Cortex of kidney (tissue), 1 donor: Measurements from ENCODE around the gene OTX2.

Source experiments
- DNase-seq: peaks from one replicate; lab custom pipeline; 2025; lab: John Stamatoyannopoulos, UW

OTX2 gene

GRCh38 chr14:56812364-56813141 is 2.3 kb upstream of the OTX2 start:
- DNase-seq, result no peak

GRCh38 chr14:56811593-56812363 is 1.5 kb upstream of the OTX2 start:
- DNase-seq, result no peak

- no peak for DNase-seq
These were observed 735 bp upstream of the OTX2 start for GRCh38 chr14:56810836-56811592.

DNA sequence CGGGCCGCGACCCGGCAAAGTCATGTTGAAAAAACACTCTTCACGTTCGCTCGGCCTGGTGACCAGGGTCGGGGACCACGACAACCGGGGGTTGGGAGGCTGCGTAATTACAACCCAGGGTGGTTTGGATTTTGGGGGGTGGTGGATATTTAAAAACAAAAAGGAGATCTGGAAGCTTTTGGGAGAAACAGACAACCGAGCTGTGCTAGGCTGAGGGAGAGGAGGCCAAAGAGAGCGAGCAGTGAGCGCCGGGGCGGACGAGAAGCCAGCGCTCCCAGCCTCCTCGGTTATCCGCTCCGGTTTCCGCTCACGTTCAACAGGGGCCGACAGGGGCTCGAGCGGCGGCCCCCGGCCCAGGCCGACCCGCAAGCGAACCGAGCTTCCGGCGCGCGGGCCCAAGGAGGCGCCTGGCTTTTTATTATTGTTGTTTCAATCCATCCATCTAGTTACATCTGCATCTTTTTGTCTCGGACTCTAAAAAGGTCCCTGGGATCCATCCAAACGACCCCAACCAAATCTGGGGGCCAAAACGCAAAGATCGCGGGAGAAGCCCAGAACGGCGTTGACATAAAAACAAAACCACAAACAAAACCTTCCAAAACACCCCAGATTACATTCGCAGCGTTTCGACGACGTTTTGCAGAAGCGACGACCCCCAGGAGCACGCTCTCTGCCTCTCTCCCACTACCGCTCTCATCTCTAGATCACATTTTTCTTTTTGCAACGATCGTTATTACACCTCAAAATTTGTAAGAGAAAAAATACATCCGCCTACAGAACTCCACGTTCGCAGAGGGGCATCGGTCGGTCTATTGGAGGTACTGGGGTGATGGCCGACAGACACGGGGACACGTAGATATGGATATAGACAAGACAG is 771 bp downstream of the OTX2 start:
- DNase-seq, result no peak

GRCh38 chr14:56808383-56809269 is 1.7 kb downstream of the OTX2 start:
- no peak for DNase-seq

DNA sequence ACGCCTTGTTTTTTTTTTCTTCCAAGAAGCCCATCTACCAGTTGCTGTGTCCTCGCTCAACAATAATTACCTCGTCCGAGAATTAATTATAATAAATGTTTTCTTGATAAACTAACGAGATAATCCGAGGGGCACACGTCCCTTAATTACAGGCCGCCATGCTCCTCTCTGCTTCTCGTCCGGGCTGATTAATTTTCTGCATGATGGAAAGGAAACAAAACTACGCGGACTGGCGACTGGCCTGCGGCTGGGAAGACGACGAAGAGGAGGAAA is 2.2 kb downstream of the OTX2 start:
- DNase-seq, result no peak

DNA sequence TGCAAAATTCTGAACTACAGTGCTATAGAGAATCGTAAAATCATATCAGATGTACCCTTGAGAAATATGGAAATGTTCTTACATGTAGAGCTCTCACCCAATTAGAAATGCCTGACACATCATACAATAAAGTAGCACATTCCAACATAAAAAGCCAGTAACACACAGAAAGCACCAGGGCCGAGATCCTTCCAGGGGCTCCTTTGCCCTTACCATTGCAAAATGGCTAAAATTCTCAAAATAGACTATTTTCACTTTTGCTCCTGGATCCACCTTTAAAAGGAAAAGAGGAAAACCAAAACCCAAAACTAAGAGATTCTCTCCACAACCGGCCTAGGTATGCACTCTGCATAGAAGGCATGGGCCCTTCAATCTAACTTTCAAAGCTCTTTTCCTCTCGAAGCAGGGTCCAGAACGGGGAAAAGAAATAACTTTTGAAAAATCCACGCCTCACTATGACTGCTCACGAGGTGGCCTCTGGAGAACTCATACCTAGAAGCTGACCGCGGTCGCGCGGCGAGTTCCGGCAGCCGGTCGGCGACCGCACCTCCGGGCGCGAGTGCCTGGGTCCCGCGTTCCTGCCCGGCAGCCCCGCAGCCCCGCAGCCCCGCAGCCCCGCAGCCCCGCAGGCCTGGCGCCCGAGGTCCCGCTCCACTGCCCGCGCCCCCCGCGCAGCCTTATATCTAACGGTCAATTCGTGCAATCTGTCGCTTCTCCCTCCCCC is 2.7 kb downstream of the OTX2 start:
- DNase-seq, result no peak

DNA sequence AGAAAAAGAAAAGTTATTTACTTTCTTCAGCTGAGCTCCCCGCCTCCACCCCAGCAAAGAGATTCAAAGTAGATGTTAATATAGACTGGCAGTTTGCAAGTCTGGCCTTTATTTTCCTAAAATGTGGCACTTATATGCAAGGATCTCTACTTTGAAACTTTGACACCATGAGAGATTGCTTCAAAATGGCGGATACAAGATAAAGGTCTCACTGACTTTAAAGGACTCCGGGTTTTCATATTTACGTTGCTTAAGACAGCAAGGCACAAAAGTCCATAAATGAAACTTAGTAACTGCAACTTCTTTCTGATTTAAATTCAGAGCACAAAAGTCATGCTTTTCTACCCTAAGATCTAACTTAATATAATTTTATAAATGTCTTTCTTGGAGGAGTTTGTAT is 3.5 kb downstream of the OTX2 start:
- DNase-seq, result no peak

- DNase-seq, result no peak
These were observed 4.1 kb downstream of the OTX2 start for GRCh38 chr14:56805992-56806727.

- DNase-seq, result no peak
These were observed 4.9 kb downstream of the OTX2 start for GRCh38 chr14:56805201-56805991.

DNA sequence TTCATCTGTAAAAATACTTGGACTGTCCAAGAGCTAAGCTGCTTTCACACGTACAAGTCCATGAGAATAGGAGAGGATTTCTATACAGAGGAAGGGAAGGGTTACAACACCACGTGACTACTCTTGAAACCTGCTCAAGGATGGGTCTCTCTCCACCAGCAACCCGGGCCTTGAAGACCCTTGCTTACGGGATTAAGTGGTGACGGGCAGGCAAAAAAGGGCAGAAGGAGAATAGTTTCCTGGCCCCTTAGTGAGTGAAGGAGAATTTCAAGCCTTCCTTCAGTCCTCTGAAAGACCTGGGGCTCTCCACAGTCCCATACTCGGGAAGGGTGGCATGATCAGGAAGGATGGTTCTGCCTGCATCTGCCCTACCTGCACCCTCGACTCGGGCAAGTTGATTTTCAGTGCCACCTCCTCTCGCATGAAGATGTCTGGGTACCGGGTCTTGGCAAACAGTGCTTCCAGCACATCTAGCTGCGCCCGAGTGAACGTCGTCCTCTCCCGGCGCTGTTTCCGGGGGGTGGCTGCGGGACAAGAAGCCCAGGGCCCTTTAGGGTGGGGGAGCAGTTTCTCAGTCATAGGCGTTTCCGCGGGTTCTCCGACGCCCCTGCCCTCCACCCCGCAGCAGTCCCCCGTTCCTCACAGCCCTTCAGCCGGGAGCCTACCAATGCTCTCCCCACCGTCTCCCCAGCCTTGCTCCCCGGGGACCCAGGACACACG is 6.3 kb downstream of the OTX2 start:
- no peak for DNase-seq

DNA sequence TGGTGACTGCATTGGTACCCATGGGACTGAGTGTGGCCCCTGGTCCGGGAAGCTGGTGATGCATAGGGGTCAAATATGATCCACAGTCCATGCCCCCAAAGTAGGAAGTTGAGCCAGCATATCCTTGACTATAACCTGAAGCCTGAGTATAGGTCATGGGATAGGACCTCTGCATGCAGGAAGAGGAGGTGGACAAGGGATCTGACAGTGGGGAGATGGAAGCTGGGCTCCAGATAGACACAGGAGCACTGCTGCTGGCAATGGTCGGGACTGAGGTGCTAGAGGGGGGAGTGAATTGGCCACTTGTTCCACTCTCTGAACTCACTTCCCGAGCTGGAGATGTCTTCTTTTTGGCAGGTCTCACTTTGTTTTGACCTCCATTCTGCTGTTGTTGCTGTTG is 8.4 kb downstream of the OTX2 start:
- no peak for DNase-seq

- no peak for DNase-seq
These were observed 11.0 kb downstream of the OTX2 start for GRCh38 chr14:56799343-56799645.

DNA sequence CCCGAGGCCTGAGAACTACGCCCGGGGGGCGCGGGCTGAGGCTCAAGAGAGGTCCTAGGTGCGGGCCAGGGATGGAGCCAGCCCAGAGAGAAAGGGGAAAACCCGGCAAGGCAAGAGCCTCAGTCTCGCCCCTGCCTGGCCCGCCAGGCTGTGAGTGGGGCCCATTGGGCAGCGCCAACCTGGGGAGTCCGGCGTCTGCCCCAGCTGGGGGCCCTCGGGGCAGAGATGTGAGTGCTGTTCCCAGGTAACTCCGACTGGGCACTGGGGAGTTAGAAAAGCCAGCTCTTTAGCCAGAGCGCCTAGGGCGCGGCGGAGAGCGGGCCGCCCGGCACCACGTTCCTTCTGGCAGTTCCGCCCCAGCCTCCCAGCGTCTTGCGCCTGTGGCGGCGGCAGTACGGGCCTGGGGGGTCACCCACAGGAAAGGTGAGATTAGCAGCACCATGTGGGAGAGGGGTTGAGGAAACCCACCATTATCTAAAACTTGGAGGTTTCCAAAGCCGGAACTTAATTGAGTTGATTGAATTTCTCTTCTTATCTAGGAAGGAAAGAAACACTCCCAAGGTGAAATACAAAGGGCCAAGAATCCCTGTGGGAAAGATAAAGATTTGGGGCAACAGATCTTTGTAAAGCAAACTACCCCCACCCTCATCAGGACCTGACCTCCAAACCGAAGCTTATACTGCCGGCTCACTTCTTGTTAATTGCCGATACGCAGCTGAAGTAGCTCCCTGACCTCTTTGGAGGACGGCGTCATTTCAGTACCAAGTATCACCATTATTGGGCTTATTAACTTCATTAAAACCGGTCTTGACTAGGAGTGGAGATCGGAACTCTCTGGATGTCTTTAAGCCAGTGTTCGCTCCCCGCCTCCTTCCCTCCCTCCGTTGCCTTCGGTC is 11.6 kb downstream of the OTX2 start:
- no peak for DNase-seq

DNA sequence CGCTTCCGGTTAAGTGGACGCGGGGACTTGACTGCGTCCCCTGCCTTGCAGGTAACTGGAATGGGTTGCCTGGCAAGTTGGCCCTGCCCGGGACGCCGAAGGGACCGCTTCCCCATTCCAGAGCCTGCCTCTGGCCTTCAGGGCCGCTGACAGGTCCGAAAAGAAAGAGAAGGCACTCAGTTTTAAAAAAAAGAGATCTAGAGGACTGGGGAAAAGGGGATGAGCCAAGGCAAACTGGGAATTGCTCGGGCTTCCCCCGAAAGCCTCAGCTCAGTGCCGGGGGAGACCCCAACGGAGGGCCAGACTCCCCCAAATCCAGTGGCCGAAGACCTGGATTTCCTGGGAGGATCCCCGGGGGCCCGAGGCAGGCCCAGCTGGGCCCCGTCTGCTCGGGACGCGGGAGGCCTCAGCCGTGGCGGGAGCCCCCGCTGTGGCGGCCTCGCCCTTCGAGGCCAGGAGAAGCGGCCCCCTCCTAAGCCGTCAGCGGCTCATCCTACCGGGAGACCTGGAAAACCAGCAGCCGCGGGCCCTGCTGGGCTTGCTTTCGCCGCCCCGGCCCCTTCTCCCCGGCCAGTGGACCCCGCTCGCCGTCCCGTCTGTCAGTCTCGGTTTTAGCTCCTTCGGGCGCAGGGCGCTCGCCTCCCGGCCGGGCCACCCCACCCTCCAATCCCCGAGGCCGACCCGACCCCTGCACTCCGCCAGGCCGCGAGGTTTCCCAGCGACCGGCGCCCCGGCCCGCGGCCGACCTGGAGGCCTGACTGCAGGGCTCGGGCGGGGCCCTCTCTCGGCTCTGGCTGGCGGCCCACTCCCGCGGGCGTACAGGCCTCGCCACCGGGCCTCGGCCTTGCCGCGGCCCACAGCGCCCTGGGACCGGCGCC is 12.5 kb downstream of the OTX2 start:
- DNase-seq, result no peak

DNA sequence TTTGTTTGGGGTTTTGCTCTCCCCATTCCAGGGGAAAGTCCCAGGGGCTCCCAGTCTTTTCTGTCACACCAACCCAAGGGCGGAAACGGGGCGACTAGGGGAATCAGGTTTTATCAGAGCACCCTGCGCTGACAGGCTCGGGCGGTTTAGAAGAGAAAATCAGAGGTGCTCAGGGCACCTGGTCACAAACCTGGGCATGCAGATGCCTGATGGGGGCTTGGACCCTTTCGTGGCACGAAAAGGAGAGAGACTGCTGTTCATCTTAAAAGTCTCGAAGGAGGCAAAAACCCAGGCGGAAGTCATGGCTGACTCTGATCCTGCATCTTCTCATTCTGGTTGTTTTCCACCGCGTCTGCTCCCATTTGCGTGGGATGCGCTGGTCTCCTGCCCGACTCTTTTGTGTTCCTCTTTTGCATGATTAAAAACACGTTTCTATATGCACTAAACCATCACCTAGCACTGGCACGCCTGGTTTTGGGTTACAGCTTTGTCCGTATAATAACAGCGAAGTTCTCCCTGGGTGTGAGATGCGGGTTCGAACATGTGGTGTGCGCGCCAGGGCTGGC is 13.2 kb downstream of the OTX2 start:
- DNase-seq, result no peak
